Neutrophil (primary cell): ENCODE results near the gene DCLK2.

Source experiments
- H3K27ac ChIP-seq: fragments of 200-600 bp; sonication (generic); 2 replicates; pipeline ENCODE4 v1.5.1; 2016; ENCODE audit warnings: mild to moderate bottlenecking, moderate library complexity
- H3K27me3 ChIP-seq: fragments of 200-600 bp; sonication (generic); 2 replicates; pipeline ENCODE4 v1.6.0; 2016; ENCODE audit warnings: mild to moderate bottlenecking
- H3K36me3 ChIP-seq: fragments of 200-600 bp; sonication (generic); 2 replicates; pipeline ENCODE4 v1.5.1; 2017
- H3K4me1 ChIP-seq, 2 experiments: fragments of 200-600 bp in 1 of 2; sonication (generic) in 1 of 2; 1 replicate in 1 of 2; 2 replicates in 1 of 2; pipeline versions ENCODE4 v1.5.1 to v1.6.1; 2013 to 2016; ENCODE audit warnings: low read depth in 1 of 2, low read length in 1 of 2, mild to moderate bottlenecking in 1 of 2, moderate library complexity in 1 of 2; ENCODE audit not compliant: control insufficient read depth in 1 of 2, insufficient read depth in 1 of 2
- H3K4me3 ChIP-seq, 2 experiments: fragments of 200-600 bp in 1 of 2; sonication (generic) in 1 of 2; 1 replicate in 1 of 2; 2 replicates in 1 of 2; pipeline ENCODE4 v1.5.1; 2013 to 2016; ENCODE audit warnings: low read depth in 1 of 2, low read length in 1 of 2, mild to moderate bottlenecking in 1 of 2, moderate library complexity in 1 of 2
- H3K9me3 ChIP-seq: fragments of 200-600 bp; sonication (generic); 2 replicates; pipeline ENCODE4 v1.5.1; 2016
- TF ChIP-seq, protein P1 (sequence below): fragments of 200-600 bp; sonication (generic); IDR thresholded peaks from 2 replicates; pipeline ENCODE4 v1.5.1; 2016; ENCODE audit warnings: antibody characterized with exemption

Gene DCLK2

GRCh38 chr4:150126201-150126863, 48.1 kb downstream of the DCLK2 start:
- Histone ChIP-seq H3K27me3 (no peaks in the 10 kb centered on the region), H3K4me1 (no peaks in the 10 kb centered on the region), H3K4me3 (no peak overlapping the region), H3K9me3 (no peaks in the 10 kb centered on the region), H3K27ac (no peak overlapping the region), H3K36me3 (no peaks in the 10 kb centered on the region)
- TF ChIP-seq, protein P1, sequence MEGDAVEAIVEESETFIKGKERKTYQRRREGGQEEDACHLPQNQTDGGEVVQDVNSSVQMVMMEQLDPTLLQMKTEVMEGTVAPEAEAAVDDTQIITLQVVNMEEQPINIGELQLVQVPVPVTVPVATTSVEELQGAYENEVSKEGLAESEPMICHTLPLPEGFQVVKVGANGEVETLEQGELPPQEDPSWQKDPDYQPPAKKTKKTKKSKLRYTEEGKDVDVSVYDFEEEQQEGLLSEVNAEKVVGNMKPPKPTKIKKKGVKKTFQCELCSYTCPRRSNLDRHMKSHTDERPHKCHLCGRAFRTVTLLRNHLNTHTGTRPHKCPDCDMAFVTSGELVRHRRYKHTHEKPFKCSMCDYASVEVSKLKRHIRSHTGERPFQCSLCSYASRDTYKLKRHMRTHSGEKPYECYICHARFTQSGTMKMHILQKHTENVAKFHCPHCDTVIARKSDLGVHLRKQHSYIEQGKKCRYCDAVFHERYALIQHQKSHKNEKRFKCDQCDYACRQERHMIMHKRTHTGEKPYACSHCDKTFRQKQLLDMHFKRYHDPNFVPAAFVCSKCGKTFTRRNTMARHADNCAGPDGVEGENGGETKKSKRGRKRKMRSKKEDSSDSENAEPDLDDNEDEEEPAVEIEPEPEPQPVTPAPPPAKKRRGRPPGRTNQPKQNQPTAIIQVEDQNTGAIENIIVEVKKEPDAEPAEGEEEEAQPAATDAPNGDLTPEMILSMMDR: no peak

DNA sequence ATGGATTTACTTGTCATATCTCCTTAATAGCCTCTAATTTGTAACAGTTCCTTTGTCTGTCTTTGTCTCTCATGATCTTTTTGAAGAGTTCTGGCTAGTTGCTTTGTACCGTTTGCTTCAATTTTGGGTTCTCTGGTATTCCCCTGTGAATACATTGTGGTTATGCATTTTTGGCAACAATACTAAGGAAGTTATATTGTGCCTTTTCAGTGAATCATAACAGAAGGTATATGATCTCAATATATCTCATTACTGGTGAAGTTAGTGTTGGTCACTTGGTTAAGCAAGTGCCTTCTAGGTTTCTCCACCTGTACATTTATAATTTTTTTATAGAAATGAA, 48.6 kb downstream of the DCLK2 start:
- TF ChIP-seq, protein P1: no peak
- H3K27me3 ChIP-seq: no peaks in the 10 kb centered on the region
- H3K4me3 ChIP-seq: no peak overlapping the region
- H3K9me3 ChIP-seq: no peaks in the 10 kb centered on the region
- no peak overlapping the region for H3K27ac ChIP-seq
- H3K36me3 ChIP-seq: no peaks in the 10 kb centered on the region
- H3K4me1 ChIP-seq: no peaks in the 10 kb centered on the region

GRCh38 chr4:150127757-150128156, 49.5 kb downstream of the DCLK2 start:
- Histone ChIP-seq H3K4me1 (no peaks in the 10 kb centered on the region), H3K27ac (no peak overlapping the region), H3K36me3 (no peaks in the 10 kb centered on the region), H3K27me3 (no peaks in the 10 kb centered on the region), H3K4me3 (no peak overlapping the region), H3K9me3 (no peaks in the 10 kb centered on the region)
- TF ChIP-seq, protein P1: no peak

DNA sequence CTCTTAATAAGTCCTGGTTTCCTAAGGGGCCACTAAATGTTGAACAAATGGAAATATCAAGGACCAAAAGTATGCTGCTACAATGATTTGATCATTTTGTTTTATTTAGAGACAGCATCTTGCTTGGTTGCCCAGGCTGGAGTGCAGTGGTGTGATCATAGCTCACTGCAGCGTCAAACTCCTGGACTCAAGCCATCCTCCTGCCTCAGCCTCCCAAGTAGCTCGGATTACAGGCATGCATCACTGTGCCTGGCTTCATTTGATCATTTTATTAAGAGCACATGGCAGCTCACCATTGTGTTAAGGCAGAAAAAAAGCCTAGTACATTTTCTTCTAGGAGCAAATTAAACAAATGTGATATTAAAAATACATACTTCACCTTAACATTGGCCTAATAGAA, 52.7 kb downstream of the DCLK2 start:
- TF ChIP-seq, protein P1: no peak
- Histone ChIP-seq H3K9me3 (no peaks in the 10 kb centered on the region), H3K36me3 (no peaks in the 10 kb centered on the region), H3K4me3 (no peak overlapping the region), H3K27me3 (no peaks in the 10 kb centered on the region), H3K27ac (no peak overlapping the region), H3K4me1 (no peaks in the 10 kb centered on the region)

DNA sequence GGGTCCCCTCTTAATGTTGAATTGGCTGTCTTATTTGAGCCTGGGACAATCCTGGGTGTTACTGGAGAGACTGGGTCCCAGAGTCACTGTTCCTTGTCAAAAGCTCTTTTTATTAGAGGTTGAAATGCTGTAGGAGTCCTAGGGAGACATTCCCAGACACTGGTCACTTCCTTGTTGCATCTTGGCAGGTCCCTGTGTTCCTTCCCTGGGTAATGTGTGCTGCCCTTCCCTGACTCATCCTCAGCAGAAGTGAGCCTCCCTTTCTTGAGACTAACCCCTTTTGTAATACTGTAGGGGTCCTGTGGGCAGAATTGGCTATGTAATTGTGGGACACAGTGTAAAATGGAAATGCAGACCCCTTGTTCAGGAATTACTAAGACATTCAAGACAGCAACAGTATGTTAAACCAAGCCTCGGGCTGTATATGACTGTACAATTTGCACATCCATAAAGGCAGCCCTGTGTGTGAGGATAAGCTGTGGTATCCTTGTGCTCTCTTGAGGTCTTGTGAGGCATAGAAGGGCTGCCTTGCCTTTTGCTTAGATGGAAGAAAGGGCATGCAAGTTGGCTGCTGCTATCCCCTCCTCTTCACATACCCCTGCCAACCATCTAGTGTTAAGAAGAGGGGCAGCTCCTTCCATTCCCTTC, 53.5 kb downstream of the DCLK2 start:
- no peak overlapping the region for H3K27ac ChIP-seq
- H3K27me3 ChIP-seq: no peaks in the 10 kb centered on the region
- H3K9me3 ChIP-seq: no peaks in the 10 kb centered on the region
- no peak overlapping the region for H3K4me3 ChIP-seq
- TF ChIP-seq, protein P1: no peak
- H3K36me3 ChIP-seq: no peaks in the 10 kb centered on the region
- H3K4me1 ChIP-seq: no peaks in the 10 kb centered on the region
